Kidney (tissue), 14 donors: ENCODE data around the gene CFD. TPM values are rescaled to one million over a fixed set of nuclear protein-coding genes. Genes with fewer than 3 reads are reported as not detected.
A peak's percentile ranks its signal among the peaks of the same experiment; 100 is the strongest.

Source experiments
- DNase-seq, 5 donors: peaks; one replicate each; pipeline ENCODE4 v3.0.0-alpha.2; 2013 to 2020
- FAIRE-seq: peaks from 2 replicates; lab custom pipeline; 2012; peaks lifted over from hg19 to GRCh38; lab: Jason Lieb, UNC
- H3K27ac ChIP-seq, 2 donors: one replicate each; pipeline ENCODE4 v1.7.0; 2013; ENCODE audit warnings: low read depth in 2 of 2, low read length in 2 of 2, inconsistent platforms in 1 of 2
- H3K27me3 ChIP-seq: one replicate; pipeline ENCODE4 v1.7.1; 2013; ENCODE audit warnings: low read length, inconsistent platforms; ENCODE audit not compliant: control insufficient read depth, insufficient read depth
- H3K36me3 ChIP-seq, 3 donors: one replicate each; pipeline versions ENCODE4 v1.7.0 to v1.7.1; 2013; ENCODE audit warnings: low read length in 3 of 3, control low read depth in 1 of 3, inconsistent platforms in 1 of 3; ENCODE audit not compliant: insufficient read depth in 3 of 3, control insufficient read depth in 2 of 3
- H3K4me1 ChIP-seq, 3 donors: one replicate each; pipeline versions ENCODE4 v1.7.0 to v1.7.1; 2013; ENCODE audit warnings: low read length in 3 of 3, inconsistent platforms in 1 of 3, low read depth in 1 of 3; ENCODE audit not compliant: control insufficient read depth in 2 of 3, insufficient read depth in 2 of 3
- H3K4me3 ChIP-seq, 3 donors: one replicate each; pipeline versions ENCODE4 v1.7.0 to v1.8.1; 2013; ENCODE audit warnings: low read length in 3 of 3, control low read depth in 1 of 3, inconsistent platforms in 1 of 3
- H3K9ac ChIP-seq, 3 donors: one replicate each; pipeline versions ENCODE4 v1.7.0 to v1.7.1; 2013; ENCODE audit warnings: low read length in 3 of 3, control low read depth in 1 of 3, inconsistent platforms in 1 of 3
- H3K9me3 ChIP-seq, 3 donors: one replicate each; pipeline versions ENCODE4 v1.7.0 to v1.7.1; 2013; ENCODE audit warnings: low read length in 3 of 3, control low read depth in 1 of 3, inconsistent platforms in 1 of 3; ENCODE audit not compliant: control insufficient read depth in 2 of 3, insufficient read depth in 1 of 3
- intact Hi-C: fragments of 100-400 bp; cut with DNase I; formaldehyde crosslinking; loops from one replicate; pipeline ENCODE4 v1.11.1; 2022
- polyA plus RNA-seq: library from polyadenylated mRNA; stranded (reverse); fragments of 350-450 nt; fragmentation: Illumina TruSeq; extraction: RNeasy Lipid Tissue Mini Kit (QIAGEN cat#74804); gene quantifications from one replicate; pipeline ENCODE4 v1.2.3, GENCODE V29; 2014; ENCODE audit warnings: low read depth, low replicate concordance; ENCODE audit not compliant: insufficient read depth
- total RNA-seq: library from RNA; stranded (reverse); fragmentation: NEBNext Ultra II Directional; extraction: Animal tissue kit (Norgen Biotek cat#: 25700); gene quantifications from one replicate; pipeline ENCODE4 v1.2.1, GENCODE V29; 2021
- TF ChIP-seq, protein P1 (sequence below): IDR thresholded peaks from 3 replicates; pipeline ENCODE4 v1.5.1; 2012; ENCODE audit warnings: mild to moderate bottlenecking, moderate library complexity, borderline replicate concordance; ENCODE audit not compliant: insufficient read depth; ENCODE audit errors: extremely low read depth
- donor health status: control.
- donor health status: control.
- donor health status: control.
- donor health status: control.
- donor health status: control.
- donor health status: DM: yes; HTN: yes; CAD: no.
- donor health status: Normal renal cell carcinoma (clear cell type).

Gene CFD
- total and polyA plus RNA-seq, 2 donors from 2014 or later, result 4.6 to 35.1 TPM

DNA sequence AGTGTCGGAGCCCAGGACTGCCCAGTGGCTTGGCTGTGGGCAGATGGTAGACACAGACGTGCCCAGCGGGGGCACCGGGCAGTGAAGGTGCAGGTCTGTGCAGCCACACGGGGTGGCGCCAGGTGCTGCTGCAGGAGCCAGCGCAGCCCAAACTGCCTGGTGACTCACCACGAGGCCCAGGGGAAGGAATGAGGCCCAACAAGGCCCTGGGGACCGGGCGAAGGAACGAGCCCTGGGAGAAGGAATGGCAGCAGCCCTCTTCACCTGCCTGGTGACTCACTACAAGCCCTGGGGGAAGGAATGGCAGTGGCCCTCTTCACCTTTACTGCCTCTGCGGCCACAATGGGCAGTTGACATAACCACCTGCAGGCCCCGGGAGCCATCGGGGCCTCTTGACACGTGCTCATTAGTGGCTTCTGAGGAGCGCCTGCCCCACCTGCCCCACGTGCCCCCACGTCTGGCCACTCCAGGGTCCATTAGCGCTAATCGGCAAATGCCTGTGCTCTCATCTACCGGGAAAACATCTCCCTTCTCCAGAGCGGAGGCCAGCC is 24.3 kb downstream of the CFD start:
- H3K27ac ChIP-seq, result no peak overlapping the region
- H3K27me3 ChIP-seq, result no peaks in the 10 kb centered on the region
- peaks cover 3 to 27% (median 4%) of the 10 kb centered on the region in 3 donors for H3K36me3 ChIP-seq
- intact Hi-C loops, result no loop called here
- DNase-seq (peak in 1 of 5 donors; percentile 90), FAIRE-seq (no peak)
- H3K9ac ChIP-seq, result no peak overlapping the region
- TF ChIP-seq, protein P1, sequence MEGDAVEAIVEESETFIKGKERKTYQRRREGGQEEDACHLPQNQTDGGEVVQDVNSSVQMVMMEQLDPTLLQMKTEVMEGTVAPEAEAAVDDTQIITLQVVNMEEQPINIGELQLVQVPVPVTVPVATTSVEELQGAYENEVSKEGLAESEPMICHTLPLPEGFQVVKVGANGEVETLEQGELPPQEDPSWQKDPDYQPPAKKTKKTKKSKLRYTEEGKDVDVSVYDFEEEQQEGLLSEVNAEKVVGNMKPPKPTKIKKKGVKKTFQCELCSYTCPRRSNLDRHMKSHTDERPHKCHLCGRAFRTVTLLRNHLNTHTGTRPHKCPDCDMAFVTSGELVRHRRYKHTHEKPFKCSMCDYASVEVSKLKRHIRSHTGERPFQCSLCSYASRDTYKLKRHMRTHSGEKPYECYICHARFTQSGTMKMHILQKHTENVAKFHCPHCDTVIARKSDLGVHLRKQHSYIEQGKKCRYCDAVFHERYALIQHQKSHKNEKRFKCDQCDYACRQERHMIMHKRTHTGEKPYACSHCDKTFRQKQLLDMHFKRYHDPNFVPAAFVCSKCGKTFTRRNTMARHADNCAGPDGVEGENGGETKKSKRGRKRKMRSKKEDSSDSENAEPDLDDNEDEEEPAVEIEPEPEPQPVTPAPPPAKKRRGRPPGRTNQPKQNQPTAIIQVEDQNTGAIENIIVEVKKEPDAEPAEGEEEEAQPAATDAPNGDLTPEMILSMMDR, result no peak
- H3K9me3 ChIP-seq, result no peaks in the 10 kb centered on the region
- no peak overlapping the region for H3K4me3 ChIP-seq
- H3K4me1 ChIP-seq, result no peaks in the 10 kb centered on the region

- TF ChIP-seq, protein P1, result no peak
- no peaks in the 10 kb centered on the region for H3K9me3 ChIP-seq
- H3K27ac ChIP-seq, result no peak overlapping the region
- H3K27me3 ChIP-seq, result no peaks in the 10 kb centered on the region
- H3K36me3 ChIP-seq, result peaks cover 4 to 28% (median 6%) of the 10 kb centered on the region in 3 donors
- no peak overlapping the region for H3K4me3 ChIP-seq
- H3K9ac ChIP-seq, result no peak overlapping the region
- FAIRE-seq (no peak), DNase-seq (peak in 1 of 5 donors; percentile 71)
- H3K4me1 ChIP-seq, result no peaks in the 10 kb centered on the region
- intact Hi-C loops, result no loop called here
Observed at GRCh38 chr19:884420-885211, 25.2 kb downstream of the CFD start.

DNA sequence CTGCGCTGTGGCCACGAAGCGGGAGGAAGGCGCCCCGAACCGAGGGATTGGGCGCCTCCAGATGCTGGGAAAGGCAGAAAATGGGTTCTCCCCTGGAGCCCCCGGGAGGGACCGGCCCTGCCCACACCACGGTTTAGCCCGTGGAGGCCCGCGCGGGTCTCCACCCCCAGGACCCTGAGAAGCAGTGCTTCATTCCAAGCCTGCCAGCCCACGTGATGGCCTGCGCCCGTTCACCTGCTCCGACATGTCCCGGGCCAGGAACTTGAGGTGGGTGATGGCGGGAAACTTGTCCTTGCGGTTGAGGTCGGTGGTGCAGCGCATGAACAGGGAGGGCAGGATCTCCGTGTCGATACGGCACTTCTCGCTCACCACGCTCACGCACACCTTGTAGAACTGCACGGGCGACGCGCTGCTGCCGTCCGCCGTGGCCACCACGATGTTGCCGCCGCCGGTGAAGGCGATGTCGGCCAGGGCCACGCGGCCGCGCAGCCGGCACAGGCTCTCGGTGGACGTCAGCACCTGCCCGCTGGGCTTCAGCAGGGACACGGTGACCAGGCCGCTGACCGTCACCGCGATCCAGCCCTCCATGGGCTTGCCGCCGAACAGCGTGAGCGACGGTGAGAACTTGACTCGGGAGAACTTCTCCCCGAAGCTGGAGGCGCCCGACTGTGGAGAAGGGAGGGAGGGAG is 26.2 kb downstream of the CFD start:
- Histone ChIP-seq H3K9me3 (no peaks in the 10 kb centered on the region), H3K27me3 (no peaks in the 10 kb centered on the region), H3K4me3 (no peak overlapping the region), H3K9ac (no peak overlapping the region), H3K4me1 (no peaks in the 10 kb centered on the region), H3K36me3 (peaks cover 4 to 28% (median 6%) of the 10 kb centered on the region in 3 donors), H3K27ac (no peak overlapping the region)
- TF ChIP-seq, protein P1, result no peak
- intact Hi-C loops, result no loop called here
- no peak for FAIRE-seq
- DNase-seq, result no peak
